Globus pallidus (tissue), 1 donor: Measurements from ENCODE around the gene FBN2.
"Not testable (repeated sequence)": the region's sequence is repeated elsewhere in the genome, so short reads cannot be mapped to it uniquely, and the experiment has no call there.

Experiments used
- DNase-seq: peaks from one replicate; pipeline ENCODE4 v3.0.0-alpha.2; 2015; ENCODE audit warnings: low spot score

The FBN2 gene

DNA sequence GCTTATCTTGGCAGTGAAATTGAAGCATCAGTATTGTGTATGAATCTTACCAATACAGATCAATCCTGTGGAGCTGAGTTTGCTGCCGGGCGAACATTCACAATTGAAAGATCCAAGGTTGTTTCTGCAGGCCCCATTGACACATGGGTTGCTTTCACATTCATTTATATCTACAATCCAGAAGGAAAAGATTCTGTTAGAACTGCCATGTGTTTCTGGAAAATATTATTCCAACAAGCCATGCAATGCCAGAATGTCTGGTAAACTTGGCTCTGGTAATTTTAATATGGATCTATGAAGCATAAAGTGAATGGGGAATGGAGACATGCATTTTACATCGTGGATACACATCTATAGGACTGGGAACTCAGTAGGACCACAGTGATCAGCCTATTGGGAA, 180.8 kb downstream of the FBN2 start:
- DNase-seq = no peak

DNA sequence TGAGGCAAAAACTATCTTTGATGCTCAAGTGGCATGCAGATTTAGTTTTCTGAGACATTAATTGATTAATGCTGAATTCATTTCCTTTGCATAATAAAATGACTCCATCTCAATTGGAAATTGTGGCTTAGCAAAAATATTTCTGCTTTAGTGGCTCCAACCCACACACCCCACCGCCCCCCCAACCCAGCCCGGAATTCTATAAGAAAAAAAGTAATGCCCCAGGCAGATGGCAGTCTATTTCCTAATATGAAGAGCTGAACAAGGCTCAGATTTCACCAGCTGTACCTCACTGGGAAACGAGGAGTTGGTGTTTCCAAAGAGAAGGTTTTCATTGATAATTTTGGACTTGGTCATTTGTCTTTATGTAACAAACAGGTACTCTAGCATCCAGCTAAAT, 182.1 kb downstream of the FBN2 start:
- no peak for DNase-seq

DNA sequence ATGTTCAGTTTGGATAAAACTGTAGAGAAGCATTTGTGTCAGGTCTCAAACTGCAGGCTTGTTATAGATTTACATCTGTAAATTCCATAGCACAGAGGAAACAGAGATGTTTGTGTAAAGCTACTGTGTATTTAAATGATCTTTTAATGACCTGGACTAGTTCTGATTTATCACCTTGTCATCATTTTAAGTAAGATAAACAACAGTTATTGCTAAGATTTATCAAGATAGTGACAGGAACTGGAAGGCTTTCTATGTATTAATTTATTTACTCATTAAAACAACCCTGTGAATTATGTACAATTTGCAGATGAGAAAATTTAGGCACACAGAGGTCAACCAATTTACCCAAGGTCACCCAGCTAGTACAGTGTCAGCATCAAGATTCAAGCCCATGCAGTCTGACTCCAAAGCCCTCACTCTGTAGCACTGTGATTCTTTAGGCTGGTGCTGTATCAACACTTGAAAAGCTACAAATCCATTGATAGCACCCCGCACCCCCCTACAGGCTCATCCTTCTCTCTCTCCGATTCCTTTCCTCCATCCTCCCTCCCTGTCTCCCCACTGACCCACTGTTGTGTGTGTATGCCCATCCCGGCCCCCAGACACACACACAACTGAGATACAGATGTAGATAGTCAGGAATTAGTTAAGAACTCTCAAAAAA, 184.5 kb downstream of the FBN2 start:
- DNase-seq = no peak

- DNase-seq = no peak
These were observed 187.3 kb downstream of the FBN2 start for GRCh38 chr5:128350705-128351104.

DNA sequence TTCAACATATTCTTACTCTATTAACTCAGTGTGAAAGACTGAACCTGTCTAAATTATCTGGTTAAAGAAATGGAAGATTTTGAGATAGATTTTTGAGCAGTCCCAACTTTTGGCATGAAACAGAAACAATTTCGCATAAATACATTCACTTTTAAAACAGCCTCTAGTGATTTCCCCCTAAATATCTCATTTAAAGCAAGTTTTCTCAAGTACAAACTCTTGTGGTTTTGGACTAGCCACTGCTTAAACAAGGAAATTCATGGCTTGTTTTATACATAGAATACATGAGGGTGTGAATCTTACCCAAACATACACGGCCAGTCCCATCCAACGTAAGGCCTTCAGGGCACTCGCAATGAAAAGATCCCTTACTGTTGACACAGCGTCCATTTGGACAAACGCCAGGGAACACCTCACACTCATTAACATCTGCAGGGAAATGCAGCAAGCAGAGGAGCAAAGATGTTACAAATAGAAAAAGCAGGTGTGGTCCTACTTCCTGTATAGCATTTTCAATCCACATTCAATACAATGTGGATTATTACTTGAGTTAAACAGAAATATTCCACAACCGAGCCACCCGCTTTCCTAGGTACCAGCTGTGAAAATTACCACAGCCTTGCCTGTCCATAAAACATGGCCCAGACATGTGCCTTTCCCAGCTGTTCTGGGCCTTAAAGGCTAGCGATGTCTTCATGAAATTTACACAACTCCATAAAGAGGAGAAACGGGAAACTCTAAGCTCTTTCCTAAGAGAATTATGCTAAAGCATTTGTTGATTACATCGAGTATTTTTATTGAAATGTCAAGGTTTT, 188.8 kb downstream of the FBN2 start:
- DNase-seq = no peak

- no peak for DNase-seq
These were observed 192.0 kb downstream of the FBN2 start for GRCh38 chr5:128346038-128346437.

- DNase-seq = no peak
These were observed 192.8 kb downstream of the FBN2 start for GRCh38 chr5:128345247-128345646.

DNA sequence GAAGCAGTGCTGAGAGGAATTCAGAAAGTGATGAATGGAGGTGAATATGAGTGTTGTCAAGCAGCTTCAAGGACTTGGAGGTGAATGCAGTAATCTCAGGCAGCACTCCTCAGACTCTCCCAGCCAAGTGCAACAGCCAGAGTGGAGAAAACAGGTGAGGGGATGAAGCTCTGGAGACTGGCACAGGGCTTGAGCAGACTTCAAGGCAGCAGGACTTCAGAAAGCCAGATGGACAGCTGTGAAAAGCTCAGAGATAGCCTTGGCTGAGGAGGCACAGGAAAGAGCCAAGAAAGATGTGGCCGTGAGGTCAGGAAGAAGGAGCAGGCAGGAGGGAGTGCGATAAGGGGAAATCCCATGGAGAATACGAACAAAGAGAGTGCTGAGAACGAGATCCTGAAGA, 194.9 kb downstream of the FBN2 start:
- DNase-seq = no peak

DNA sequence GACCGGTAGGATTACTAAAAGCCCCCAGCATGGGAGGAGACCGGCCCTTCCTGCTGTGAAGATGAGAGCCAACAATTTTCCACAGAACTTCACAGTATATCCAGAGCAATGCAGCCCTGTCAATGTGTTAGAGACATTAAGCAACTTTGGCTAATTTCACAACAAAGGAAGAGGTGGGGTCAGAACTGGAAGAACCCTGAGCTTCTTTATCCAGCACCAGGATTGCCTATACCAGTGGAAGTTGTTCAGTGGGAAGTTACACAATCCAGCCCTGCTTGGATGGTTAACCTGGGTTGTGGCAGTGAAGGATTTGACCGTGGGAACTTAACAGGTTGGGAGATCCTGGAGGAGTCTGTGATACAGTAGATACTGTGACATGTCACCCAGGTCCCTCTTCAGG, 197.0 kb downstream of the FBN2 start:
- DNase-seq = no peak

DNA sequence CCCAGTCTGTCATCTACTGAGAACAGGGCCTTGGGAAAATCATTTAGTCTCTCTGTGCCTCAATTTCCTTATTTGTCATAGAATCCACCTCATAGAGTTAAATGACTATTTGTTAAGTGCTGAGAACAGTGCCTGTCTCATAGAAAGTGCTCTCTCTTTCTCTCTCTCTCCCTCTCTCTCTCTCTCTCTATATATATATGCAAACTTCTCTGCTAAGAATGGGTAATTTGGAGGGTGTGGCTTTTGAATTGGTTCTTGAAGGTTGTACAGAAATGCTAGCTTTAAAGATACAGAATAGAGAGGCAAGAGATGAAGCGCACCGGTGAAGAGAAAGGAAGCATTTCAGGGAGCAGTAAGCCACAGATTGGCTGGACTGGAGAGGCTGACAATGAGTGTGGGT, 197.4 kb downstream of the FBN2 start:
- DNase-seq = no peak

GRCh38 chr5:128339585-128339984, 198.5 kb downstream of the FBN2 start:
- no peak for DNase-seq

DNA sequence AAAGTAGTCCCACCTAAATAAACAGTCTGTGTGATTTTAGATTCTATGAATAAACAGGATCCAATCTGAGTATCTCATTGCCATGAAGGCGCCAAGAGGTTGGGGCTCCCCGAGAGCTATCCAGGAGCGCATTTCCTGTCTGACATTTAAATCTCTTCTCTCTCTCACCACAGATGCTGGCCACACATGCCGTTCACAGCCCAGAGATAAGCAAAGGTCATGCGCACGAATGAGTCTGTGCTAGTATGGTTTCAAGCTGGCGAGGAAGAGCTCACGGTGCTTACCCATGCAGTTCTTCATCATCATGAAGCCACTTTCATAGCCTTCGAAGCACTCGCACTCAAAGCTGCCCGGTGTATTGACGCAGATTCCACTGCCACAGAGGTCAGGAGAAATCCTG, 199.4 kb downstream of the FBN2 start:
- DNase-seq = no peak

GRCh38 chr5:128335339-128335738, 202.7 kb downstream of the FBN2 start:
- DNase-seq = no peak

- DNase-seq = no peak
These were observed 203.9 kb downstream of the FBN2 start for GRCh38 chr5:128334010-128334716.

- DNase-seq = no peak
These were observed 206.8 kb downstream of the FBN2 start for GRCh38 chr5:128331261-128331660.

DNA sequence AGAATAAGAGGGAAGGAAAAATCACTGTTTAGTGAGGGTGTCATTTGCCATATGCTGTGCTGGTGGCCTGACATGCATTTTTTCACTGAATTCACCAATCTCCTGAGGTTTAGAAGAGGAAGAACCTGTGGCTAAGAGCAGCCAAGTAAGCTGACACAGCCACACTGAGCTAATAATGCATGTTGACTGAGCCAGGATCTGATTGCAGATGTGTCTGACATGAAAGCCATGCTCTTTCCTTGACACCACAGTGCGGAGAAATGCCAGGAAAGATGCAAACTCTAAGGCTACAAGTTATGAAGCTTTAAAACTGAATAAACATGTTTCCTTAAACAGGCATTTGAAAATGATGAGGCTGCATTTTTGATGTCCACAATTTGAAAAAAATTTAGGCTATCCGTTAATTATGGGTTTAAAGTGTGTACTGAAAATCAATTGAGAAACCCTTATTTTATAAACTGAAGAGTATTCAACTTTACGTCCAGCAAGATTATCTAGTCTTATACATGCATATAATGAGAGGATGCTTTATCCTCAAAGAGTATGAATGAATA, 208.6 kb downstream of the FBN2 start:
- no peak for DNase-seq

DNA sequence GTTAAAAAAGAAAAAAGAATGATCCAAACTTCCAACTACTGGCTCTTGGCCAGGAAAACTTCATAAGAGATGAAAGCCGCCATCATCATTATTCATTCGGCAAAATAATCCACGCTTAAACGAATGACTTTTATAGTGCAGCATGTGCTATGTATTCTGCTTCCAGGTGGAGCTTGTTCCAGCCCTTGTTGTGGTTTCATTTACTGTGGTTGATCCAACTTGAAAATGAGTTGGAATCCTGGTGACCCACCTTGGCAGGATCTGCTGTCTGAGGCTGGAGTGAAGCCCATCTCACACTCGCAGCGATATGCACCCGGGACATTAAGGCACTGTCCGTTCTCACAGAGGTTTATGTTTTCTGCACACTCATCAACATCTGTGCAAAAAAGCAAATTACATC, 209.6 kb downstream of the FBN2 start:
- no peak for DNase-seq

DNA sequence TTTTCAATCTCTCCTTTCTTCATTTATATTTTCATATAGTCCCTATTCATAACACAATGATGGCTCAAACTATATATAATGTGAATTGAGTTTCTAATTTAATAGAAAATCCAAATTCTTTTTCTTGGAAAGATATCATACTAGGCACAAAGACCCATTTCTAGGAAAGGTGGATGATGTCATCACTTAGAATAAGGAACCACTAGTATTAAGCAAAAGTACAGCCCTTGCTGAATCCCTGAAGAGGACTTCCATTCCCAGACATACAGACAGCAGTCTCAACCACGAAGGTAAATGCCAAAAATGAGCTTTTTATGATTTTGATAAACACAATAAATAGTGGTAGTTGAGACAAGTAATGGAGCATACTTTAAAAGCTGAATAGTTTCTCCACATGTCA, 210.0 kb downstream of the FBN2 start:
- DNase-seq = no peak

DNA sequence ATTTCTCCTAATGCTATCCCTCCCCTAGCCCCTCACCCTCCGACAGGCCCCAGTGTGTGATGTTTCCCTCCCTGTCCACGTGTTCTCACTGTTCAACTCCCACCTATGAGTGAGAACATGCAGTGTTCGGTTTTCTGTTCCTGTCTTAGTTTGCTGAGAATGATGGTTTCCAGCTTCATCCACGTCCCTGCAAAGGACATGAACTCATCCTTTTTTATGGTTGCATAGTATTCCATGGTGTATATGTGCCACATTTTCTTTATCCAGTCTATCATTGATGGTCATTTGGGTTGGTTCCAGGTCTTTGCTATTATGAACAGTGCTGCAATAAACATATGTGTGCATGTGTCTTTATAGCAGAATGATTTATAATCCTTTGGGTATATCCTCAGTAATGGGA, 216.6 kb downstream of the FBN2 start:
- DNase-seq = not testable (repeated sequence)

GRCh38 chr5:128318691-128319090, 219.4 kb downstream of the FBN2 start:
- no peak for DNase-seq

GRCh38 chr5:128317481-128317880, 220.6 kb downstream of the FBN2 start:
- DNase-seq = no peak

GRCh38 chr5:128315671-128316070, 222.4 kb downstream of the FBN2 start:
- DNase-seq = no peak

GRCh38 chr5:128305341-128305740, 232.7 kb downstream of the FBN2 start:
- DNase-seq = no peak
